DOHH2 (cell line): Measurements from ENCODE around the gene RAPGEF5.
A peak's percentile ranks its signal among the peaks of the same experiment; 100 is the strongest.

Experiments
- H3F3A ChIP-seq: fragments of 200-600 bp; sonication (generic), shearing (Covaris generic); 2 replicates; pipeline ENCODE4 v1.6.0; 2016; ENCODE audit warnings: antibody characterized with exemption, mild to moderate bottlenecking; ENCODE audit not compliant: control insufficient read depth, insufficient read depth
- H3K27ac ChIP-seq: fragments of 200-600 bp; sonication (generic); 2 replicates; pipeline ENCODE4 v1.5.1; 2014; ENCODE audit warnings: low read depth, mild to moderate bottlenecking, low read length, moderate library complexity
- H3K27me3 ChIP-seq: fragments of 200-600 bp; sonication (generic); 2 replicates; pipeline ENCODE4 v1.6.1; 2014; ENCODE audit warnings: mild to moderate bottlenecking, low read length, mixed read lengths; ENCODE audit not compliant: control insufficient read depth
- H3K36me3 ChIP-seq: fragments of 200-600 bp; sonication (generic); 2 replicates; pipeline ENCODE4 v1.6.1; 2014; ENCODE audit warnings: mild to moderate bottlenecking, low read length, moderate library complexity, mixed read lengths; ENCODE audit not compliant: control insufficient read depth
- H3K4me1 ChIP-seq: fragments of 200-600 bp; sonication (generic); 2 replicates; pipeline ENCODE4 v1.6.1; 2014; ENCODE audit warnings: mild to moderate bottlenecking, low read length, mixed read lengths; ENCODE audit not compliant: control insufficient read depth
- H3K4me2 ChIP-seq: fragments of 200-600 bp; sonication (generic); 2 replicates; pipeline ENCODE4 v1.6.0; 2014; ENCODE audit warnings: mild to moderate bottlenecking, low read length, moderate library complexity
- H3K4me3 ChIP-seq: fragments of 200-600 bp; sonication (generic); 2 replicates; pipeline ENCODE4 v1.5.1; 2014; ENCODE audit warnings: mild to moderate bottlenecking, low read length, mixed read lengths
- H3K79me2 ChIP-seq: fragments of 200-600 bp; sonication (generic); 2 replicates; pipeline ENCODE4 v1.6.1; 2014; ENCODE audit warnings: mild to moderate bottlenecking, low read length, mixed read lengths; ENCODE audit not compliant: control insufficient read depth
- H3K9me2 ChIP-seq: fragments of 200-600 bp; sonication (generic); replicated peaks from 2 replicates; pipeline ENCODE4 v1.6.1; 2014; ENCODE audit warnings: mild to moderate bottlenecking, low read length, mixed read lengths; ENCODE audit not compliant: control insufficient read depth
- H3K9me3 ChIP-seq: fragments of 200-600 bp; sonication (generic); 2 replicates; pipeline ENCODE4 v1.6.1; 2014; ENCODE audit warnings: antibody characterized with exemption, low read length, mixed read lengths; ENCODE audit not compliant: control insufficient read depth, insufficient read depth
- H4K20me1 ChIP-seq: fragments of 200-600 bp; sonication (generic); 2 replicates; pipeline ENCODE4 v1.6.0; 2014; ENCODE audit warnings: low read depth, mild to moderate bottlenecking, antibody characterized with exemption, low read length, moderate library complexity; ENCODE audit not compliant: control insufficient read depth, insufficient read depth
- EZH2phosphoT487 ChIP-seq: fragments of 200-600 bp; sonication (generic); IDR thresholded peaks from 2 replicates; pipeline ENCODE4 v1.6.1; 2017; ENCODE audit warnings: borderline replicate concordance, mild to moderate bottlenecking, antibody characterized with exemption, low read length, moderate library complexity, mixed read lengths
- TF ChIP-seq, protein P1 (sequence below): fragments of 200-600 bp; sonication (generic); IDR thresholded peaks from one replicate; pipeline ENCODE4 v1.5.1; 2014; ENCODE audit warnings: antibody characterized with exemption, mild to moderate bottlenecking, low read depth, low read length; ENCODE audit not compliant: poor library complexity, severe bottlenecking

The RAPGEF5 gene

GRCh38 chr7:22393913-22394729 lies 37.2 kb upstream of the RAPGEF5 start:
- Histone ChIP-seq H3K4me2 (peak overlapping the region; percentile 32), H3K9me2 (no peaks in the 10 kb centered on the region), H3K36me3 (peaks cover 6% of the 10 kb centered on the region), H3K79me2 (no peaks in the 10 kb centered on the region), H3F3A (peaks cover 17% of the 10 kb centered on the region), H3K27ac (0 out of 2 replicates have a peak overlapping the region, but pooled peaks have one; percentile 0), H3K27me3 (no peaks in the 10 kb centered on the region), H3K4me1 (peaks cover 88% of the 10 kb centered on the region), H4K20me1 (no peaks in the 10 kb centered on the region), H3K4me3 (no peak overlapping the region), H3K9me3 (no peaks in the 10 kb centered on the region)
- TF ChIP-seq EZH2phosphoT487, result no peak
- TF ChIP-seq, protein P1, sequence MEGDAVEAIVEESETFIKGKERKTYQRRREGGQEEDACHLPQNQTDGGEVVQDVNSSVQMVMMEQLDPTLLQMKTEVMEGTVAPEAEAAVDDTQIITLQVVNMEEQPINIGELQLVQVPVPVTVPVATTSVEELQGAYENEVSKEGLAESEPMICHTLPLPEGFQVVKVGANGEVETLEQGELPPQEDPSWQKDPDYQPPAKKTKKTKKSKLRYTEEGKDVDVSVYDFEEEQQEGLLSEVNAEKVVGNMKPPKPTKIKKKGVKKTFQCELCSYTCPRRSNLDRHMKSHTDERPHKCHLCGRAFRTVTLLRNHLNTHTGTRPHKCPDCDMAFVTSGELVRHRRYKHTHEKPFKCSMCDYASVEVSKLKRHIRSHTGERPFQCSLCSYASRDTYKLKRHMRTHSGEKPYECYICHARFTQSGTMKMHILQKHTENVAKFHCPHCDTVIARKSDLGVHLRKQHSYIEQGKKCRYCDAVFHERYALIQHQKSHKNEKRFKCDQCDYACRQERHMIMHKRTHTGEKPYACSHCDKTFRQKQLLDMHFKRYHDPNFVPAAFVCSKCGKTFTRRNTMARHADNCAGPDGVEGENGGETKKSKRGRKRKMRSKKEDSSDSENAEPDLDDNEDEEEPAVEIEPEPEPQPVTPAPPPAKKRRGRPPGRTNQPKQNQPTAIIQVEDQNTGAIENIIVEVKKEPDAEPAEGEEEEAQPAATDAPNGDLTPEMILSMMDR, result no peak

DNA sequence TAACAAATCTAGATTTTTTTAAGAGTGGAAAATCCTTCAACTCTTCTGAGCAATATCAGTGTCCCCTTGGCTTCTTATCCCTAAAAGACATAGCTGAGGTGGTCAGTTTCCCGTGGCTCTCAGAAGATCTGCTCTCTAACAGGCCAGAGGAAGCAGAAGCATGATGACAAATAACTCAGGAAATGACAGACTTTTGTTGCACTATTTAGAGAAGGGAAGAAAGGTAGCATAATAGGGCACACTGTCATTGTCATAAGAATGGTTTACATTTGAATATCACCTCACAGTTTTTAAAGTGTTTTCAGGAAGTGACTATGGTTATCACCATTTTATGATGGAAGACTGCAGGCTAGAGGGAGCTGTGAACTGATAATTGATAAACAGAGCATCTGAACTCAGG lies 33.6 kb upstream of the RAPGEF5 start:
- Histone ChIP-seq H3K9me2 (no peaks in the 10 kb centered on the region), H3K27ac (peak overlapping the region; percentile 97), H3K27me3 (no peaks in the 10 kb centered on the region), H3F3A (peaks cover 42% of the 10 kb centered on the region), H3K9me3 (no peaks in the 10 kb centered on the region), H3K4me3 (peak overlapping the region; percentile 50), H3K4me1 (peaks cover 95% of the 10 kb centered on the region), H4K20me1 (no peaks in the 10 kb centered on the region), H3K4me2 (peak overlapping the region; percentile 59), H3K79me2 (peaks cover 14% of the 10 kb centered on the region), H3K36me3 (peaks cover 15% of the 10 kb centered on the region)
- TF ChIP-seq, protein P1, result peak; percentile 46
- TF ChIP-seq EZH2phosphoT487, result no peak

GRCh38 chr7:22389892-22390291 lies 32.9 kb upstream of the RAPGEF5 start:
- Histone ChIP-seq H3K4me3 (peak overlapping the region; percentile 50), H3K27ac (peak overlapping the region; percentile 97), H3K9me2 (no peaks in the 10 kb centered on the region), H3K9me3 (no peaks in the 10 kb centered on the region), H3K4me1 (peaks cover 99% of the 10 kb centered on the region), H3K4me2 (peak overlapping the region; percentile 59), H3F3A (peaks cover 42% of the 10 kb centered on the region), H3K36me3 (peaks cover 15% of the 10 kb centered on the region), H4K20me1 (no peaks in the 10 kb centered on the region), H3K79me2 (peaks cover 14% of the 10 kb centered on the region), H3K27me3 (no peaks in the 10 kb centered on the region)
- no peak for TF ChIP-seq EZH2phosphoT487
- TF ChIP-seq, protein P1, result no peak
